Testis (tissue), 2 donors: ENCODE results near the gene ABCA3.

Experiments used
- POLR2A ChIP-seq: fragments of 450-650 bp; IDR thresholded peaks from one replicate; pipeline ENCODE4 v1.6.1; 2017; ENCODE audit warnings: antibody characterized with exemption, mild to moderate bottlenecking, moderate library complexity
- TF ChIP-seq, protein P1 (sequence below), 3 experiments: fragments of 450-650 bp in 2 of 3; fragments of 200-600 bp in 1 of 3; sonication (generic) in 1 of 3; IDR thresholded peaks; one replicate each; pipeline ENCODE4 v1.5.1; 2016 to 2019; ENCODE audit warnings: antibody characterized with exemption in 3 of 3, mild to moderate bottlenecking in 2 of 3, moderate library complexity in 1 of 3

DNA sequence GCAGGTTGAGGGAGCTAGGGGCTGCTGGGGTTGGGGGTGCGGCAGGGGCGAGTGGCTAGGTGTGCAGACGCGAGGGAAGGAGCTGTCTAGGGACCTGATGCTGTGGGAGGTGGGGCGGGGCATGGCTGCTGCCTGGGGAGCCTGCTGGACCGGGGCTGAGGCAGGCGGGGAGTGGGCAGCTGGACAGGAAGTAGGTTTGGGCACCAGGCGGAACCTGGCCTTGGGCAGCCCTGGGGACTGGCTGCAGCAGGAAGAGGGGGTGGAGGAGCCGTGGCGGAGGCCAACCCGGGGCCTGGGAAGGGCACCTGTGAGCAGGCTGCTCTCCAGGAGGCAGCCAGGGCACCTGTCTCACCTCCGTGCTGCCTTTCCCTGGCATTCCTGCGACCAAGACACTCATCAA is 110.2 kb downstream of the ABCA3 start:
- TF ChIP-seq, protein P1, sequence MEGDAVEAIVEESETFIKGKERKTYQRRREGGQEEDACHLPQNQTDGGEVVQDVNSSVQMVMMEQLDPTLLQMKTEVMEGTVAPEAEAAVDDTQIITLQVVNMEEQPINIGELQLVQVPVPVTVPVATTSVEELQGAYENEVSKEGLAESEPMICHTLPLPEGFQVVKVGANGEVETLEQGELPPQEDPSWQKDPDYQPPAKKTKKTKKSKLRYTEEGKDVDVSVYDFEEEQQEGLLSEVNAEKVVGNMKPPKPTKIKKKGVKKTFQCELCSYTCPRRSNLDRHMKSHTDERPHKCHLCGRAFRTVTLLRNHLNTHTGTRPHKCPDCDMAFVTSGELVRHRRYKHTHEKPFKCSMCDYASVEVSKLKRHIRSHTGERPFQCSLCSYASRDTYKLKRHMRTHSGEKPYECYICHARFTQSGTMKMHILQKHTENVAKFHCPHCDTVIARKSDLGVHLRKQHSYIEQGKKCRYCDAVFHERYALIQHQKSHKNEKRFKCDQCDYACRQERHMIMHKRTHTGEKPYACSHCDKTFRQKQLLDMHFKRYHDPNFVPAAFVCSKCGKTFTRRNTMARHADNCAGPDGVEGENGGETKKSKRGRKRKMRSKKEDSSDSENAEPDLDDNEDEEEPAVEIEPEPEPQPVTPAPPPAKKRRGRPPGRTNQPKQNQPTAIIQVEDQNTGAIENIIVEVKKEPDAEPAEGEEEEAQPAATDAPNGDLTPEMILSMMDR (IDR thresholded peaks at IDR 0.05): no peak
- TF ChIP-seq POLR2A: no peak
